ENCODE results near the gene NTRK2.

NTRK2 gene

DNA sequence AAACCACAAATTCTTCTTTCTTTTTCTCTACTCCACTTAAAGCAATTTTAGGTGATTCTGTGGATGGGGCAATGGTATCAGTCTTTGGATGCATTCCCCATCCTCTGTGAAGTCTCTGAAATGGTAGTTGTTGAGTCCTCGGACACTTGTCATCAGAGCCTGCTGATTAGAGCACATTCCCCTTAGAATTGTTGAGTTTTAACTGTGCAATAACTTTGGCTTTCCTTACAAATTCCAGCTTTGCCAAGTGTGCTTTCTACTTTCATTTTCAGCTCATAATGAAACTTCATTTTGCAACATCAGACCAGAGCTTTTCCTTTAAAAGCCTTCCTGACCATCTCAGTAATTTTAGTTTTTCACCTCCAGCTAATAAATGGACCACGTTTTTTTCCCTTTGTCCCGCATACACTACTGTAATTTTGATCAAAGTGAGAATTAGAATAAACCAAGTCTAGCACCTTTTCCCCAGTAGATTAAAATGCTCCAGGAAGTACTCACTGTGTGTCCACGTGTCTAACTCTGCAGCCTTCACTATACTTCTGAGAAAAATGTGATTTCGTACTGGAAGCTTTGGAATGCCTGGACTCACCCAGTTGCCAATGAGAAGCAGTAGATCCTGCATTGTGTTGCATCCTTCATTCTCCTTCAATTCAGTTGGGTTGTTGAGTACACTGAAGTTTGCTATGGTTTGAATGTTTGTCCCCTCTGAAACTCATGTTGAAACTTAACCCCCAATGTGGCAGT lies 135.6 kb downstream of the NTRK2 start:
- no peaks in the 10 kb centered on the region for H3K27me3 ChIP-seq (ENCODE audit: control insufficient read depth, insufficient read depth, low read length)
- no peaks in the 10 kb centered on the region for H3K36me3 ChIP-seq (ENCODE audit: control insufficient read depth, insufficient read depth, low read length)
- no peaks in the 10 kb centered on the region for H3K9me3 ChIP-seq (ENCODE audit: control insufficient read depth, low read length)
- TF ChIP-seq, protein P1, sequence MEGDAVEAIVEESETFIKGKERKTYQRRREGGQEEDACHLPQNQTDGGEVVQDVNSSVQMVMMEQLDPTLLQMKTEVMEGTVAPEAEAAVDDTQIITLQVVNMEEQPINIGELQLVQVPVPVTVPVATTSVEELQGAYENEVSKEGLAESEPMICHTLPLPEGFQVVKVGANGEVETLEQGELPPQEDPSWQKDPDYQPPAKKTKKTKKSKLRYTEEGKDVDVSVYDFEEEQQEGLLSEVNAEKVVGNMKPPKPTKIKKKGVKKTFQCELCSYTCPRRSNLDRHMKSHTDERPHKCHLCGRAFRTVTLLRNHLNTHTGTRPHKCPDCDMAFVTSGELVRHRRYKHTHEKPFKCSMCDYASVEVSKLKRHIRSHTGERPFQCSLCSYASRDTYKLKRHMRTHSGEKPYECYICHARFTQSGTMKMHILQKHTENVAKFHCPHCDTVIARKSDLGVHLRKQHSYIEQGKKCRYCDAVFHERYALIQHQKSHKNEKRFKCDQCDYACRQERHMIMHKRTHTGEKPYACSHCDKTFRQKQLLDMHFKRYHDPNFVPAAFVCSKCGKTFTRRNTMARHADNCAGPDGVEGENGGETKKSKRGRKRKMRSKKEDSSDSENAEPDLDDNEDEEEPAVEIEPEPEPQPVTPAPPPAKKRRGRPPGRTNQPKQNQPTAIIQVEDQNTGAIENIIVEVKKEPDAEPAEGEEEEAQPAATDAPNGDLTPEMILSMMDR (IDR thresholded peaks at IDR 0.05): no peak
- H3K27ac ChIP-seq: no peak overlapping the region
- H3K4me3 ChIP-seq (ENCODE audit: low read depth, low read length): no peak overlapping the region
- no peak overlapping the region for H3K4me2 ChIP-seq (ENCODE audit: low read length)
- no peaks in the 10 kb centered on the region for H3K4me1 ChIP-seq
- no peak overlapping the region for H2AFZ ChIP-seq
- no peaks in the 10 kb centered on the region for H3K79me2 ChIP-seq
- no peak overlapping the region for H3K9ac ChIP-seq

DNA sequence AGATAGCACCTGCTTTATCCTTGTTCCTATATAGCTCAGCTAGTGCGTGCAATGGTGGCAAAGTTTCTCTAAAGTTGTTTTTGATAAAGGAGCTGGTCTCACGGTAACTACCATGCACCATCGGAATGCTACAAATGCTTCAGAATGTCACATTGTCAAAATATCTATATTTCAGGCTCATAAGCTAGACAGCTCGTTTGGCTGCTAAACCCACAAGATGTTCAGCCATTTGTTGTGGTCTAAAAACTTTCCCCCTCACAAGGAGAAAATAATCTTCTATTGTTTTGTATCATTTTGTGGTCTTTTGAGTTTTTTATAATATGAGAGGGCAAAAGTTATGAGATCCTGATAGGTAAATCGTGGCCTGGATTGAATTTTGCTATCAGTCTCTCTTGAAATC lies 137.9 kb downstream of the NTRK2 start:
- H3K9me3 ChIP-seq (ENCODE audit: control insufficient read depth, low read length): no peaks in the 10 kb centered on the region
- H3K4me2 ChIP-seq (ENCODE audit: low read length): no peak overlapping the region
- H3K27me3 ChIP-seq (ENCODE audit: control insufficient read depth, insufficient read depth, low read length): no peaks in the 10 kb centered on the region
- H3K4me1 ChIP-seq: no peaks in the 10 kb centered on the region
- no peak overlapping the region for H3K4me3 ChIP-seq (ENCODE audit: low read depth, low read length)
- H3K36me3 ChIP-seq (ENCODE audit: control insufficient read depth, insufficient read depth, low read length): no peaks in the 10 kb centered on the region
- H3K27ac ChIP-seq: no peak overlapping the region
- TF ChIP-seq, protein P1 (IDR thresholded peaks at IDR 0.05): no peak
- H2AFZ ChIP-seq: no peak overlapping the region
- H3K79me2 ChIP-seq: no peaks in the 10 kb centered on the region
- no peak overlapping the region for H3K9ac ChIP-seq

DNA sequence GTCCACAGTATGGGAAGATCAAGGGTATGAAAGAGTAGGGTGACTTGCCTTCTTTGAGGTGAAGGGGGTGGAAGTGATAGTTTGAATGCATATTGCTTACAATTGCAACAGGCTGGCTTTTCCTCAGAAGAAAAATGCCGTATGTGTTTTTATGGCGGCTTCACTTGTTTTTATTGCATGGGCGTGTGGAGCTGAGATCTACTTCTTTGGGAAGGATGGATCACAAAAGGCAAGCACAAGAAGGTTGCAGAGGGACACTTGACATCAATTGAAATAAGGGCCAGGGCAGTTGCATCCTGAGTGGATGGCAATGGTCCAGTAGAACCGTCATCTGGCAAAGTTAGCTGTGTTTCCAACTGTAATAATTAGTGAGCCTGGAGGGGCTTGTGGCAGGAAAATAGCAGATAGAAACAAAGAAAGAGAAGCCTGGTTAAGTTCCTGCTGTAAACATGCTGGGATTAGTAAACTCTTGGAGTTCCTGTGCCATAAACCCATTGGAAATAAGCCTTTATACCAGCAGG lies 138.4 kb downstream of the NTRK2 start:
- H3K4me2 ChIP-seq (ENCODE audit: low read length): no peak overlapping the region
- H3K27ac ChIP-seq: no peak overlapping the region
- no peaks in the 10 kb centered on the region for H3K79me2 ChIP-seq
- H3K9ac ChIP-seq: no peak overlapping the region
- TF ChIP-seq, protein P1 (IDR thresholded peaks at IDR 0.05): no peak
- H3K4me1 ChIP-seq: no peaks in the 10 kb centered on the region
- H2AFZ ChIP-seq: no peak overlapping the region
- no peaks in the 10 kb centered on the region for H3K27me3 ChIP-seq (ENCODE audit: control insufficient read depth, insufficient read depth, low read length)
- no peaks in the 10 kb centered on the region for H3K9me3 ChIP-seq (ENCODE audit: control insufficient read depth, low read length)
- no peaks in the 10 kb centered on the region for H3K36me3 ChIP-seq (ENCODE audit: control insufficient read depth, insufficient read depth, low read length)
- H3K4me3 ChIP-seq (ENCODE audit: low read depth, low read length): no peak overlapping the region

DNA sequence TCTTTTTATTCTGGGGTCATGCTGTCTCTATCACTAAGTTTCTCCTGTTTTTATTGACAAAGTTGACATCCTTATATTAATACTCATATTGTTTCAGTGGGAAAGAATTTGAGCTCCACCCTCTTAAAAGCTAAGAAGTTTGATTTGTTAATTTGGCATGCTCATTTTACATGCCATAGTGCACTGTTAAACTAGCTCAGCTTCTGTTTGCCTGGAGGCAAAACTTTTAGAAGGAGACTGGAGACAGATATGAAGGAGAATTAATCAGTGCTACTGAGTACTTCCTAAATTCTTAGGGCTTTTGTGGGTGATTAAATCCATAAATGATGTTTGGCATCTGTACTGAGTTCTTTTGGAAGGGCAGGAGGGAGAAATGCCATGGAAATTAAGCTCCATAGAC lies 138.9 kb downstream of the NTRK2 start:
- H3K4me1 ChIP-seq: no peaks in the 10 kb centered on the region

More for the DNA sequence above, 138.9 kb downstream of the NTRK2 start:
- H2AFZ ChIP-seq: no peak overlapping the region
- TF ChIP-seq, protein P1 (IDR thresholded peaks at IDR 0.05): no peak
- no peaks in the 10 kb centered on the region for H3K79me2 ChIP-seq
- no peaks in the 10 kb centered on the region for H3K36me3 ChIP-seq (ENCODE audit: control insufficient read depth, insufficient read depth, low read length)
- H3K4me3 ChIP-seq (ENCODE audit: low read depth, low read length): no peak overlapping the region
- no peak overlapping the region for H3K27ac ChIP-seq
- no peak overlapping the region for H3K9ac ChIP-seq
- no peaks in the 10 kb centered on the region for H3K9me3 ChIP-seq (ENCODE audit: control insufficient read depth, low read length)
- no peaks in the 10 kb centered on the region for H3K27me3 ChIP-seq (ENCODE audit: control insufficient read depth, insufficient read depth, low read length)
- H3K4me2 ChIP-seq (ENCODE audit: low read length): no peak overlapping the region
